Muscle of arm (tissue), 12 donors: ENCODE data around the gene CUBN. TPM values are rescaled to one million over a fixed set of nuclear protein-coding genes. Genes with fewer than 3 reads are reported as not detected.

Experiments
- DNase-seq: peaks from one replicate; pipeline ENCODE4 v3.0.0-alpha.2; 2013
- polyA plus RNA-seq, 12 donors: library from polyadenylated mRNA; unstranded; fragments of 120-200 nt; gene quantifications; one replicate each; pipeline ENCODE4 v1.2.1, GENCODE V29; 2013; ENCODE audit not compliant: insufficient read length in 12 of 12

The CUBN gene
- polyA plus RNA-seq, 12 donors, result 1.6 to 15.6 (median 2.7) TPM; not detected in 1

- no peak for DNase-seq
Measured at GRCh38 chr10:16822726-16823360, 306.8 kb downstream of the CUBN start.

GRCh38 chr10:16822027-16822426 is 307.6 kb downstream of the CUBN start:
- no peak for DNase-seq

DNA sequence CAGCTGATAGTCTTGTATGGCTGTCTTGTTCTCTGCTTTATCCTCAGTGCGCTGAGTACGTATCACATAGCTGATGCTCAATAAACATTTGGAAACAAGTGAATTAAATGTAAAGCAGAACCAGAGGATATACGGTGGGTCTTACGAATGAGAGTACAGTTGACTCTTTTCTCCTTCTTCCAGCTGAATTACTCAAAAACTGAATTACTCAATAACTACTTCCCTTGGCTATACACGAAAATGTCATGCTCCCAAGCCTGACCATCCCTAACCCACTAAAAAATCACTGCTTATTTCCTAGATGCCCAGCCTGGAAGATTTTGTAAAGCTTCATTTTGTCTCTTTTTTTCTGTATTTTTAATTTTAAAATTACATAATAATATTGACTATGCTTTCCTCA is 309.2 kb downstream of the CUBN start:
- DNase-seq, result no peak

- no peak for DNase-seq
Measured at GRCh38 chr10:16820018-16820417, 309.6 kb downstream of the CUBN start.

DNA sequence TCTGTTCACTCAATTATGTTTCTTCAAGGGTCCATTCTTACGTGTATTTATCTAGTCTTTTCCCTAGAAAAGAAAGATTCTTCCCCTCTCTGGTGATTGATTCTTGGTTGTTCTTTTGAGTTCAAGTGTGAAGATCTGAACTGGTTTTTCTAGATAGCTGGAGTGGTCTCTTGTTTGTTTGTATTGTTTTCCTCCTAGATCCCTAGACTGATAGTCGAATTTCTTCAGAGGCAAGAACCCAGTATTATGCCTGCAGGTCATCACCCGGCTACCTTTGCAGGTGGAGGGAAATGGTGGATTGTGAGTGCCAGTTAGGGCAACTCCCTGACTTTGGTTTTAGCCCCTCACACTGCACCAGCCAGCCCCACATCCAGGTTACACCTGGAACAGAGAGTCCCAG is 310.2 kb downstream of the CUBN start:
- DNase-seq, result no peak

DNA sequence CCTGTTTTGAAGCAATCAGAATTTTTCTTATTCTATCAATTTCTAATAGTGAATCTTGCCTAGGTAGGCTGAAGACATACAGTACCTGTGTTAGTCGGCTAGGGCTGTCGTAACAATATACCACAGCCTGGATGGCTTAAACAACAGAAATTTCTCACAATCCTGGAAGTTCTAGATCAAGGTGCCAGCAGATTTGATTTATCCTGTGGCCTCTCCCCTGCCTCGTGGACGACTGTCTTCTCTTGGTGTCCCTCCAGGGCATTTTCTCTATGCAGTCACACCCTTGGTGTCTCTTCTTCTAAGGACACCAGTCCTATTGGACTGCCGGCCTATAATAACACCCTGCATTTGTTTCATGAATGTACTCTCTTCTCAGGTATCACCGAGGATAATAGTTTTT is 310.6 kb downstream of the CUBN start:
- no peak for DNase-seq

DNA sequence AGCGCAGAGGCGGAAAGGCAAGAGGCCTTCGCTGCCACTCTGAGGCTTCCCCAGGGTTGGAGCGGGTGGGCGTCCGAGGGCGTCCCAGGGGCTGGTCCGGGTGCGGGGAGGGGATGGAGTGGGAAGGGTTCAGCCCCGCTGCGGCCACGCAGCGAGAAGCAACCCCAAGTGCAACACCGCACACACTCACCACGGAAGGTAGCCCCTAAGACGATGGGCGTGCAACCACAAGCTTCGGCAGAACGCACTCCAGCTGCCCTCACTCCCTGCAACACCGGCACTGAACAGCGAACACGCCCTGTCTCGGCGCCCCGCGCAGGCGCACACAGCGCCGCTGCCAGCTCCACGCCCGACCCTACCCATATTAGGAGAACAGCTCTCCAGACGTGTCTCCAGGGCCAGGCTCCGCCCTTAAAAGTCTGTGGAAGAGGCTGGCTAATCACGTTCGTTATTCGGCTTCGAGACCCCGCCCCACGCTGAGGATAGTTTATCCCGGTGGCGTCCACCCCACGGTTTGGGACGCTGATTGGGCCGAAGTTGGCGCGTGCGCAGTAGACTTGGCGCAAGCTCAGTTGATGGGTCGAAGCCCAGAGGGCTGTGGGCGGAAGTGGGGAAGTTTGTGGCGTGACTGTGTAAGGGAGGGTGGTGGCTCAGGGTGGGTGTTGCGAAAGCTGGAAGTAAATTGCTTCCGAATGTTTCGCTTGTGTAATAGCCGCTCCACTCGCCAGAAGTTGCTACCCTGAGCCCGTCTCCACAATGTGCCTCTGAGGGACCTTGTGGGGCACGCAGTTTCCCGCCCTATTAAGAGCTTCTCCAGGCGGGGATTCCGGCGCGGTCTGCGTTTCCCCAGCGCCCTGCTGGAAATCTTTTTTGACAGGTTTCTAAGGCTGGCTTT is 312.2 kb downstream of the CUBN start, which contains the start of gene RSU1:
Gene RSU1 (minus strand): TSS at position 300 of the 895 bp plus-strand sequence. CDS start 343 bp downstream, outside the sequence.
- DNase-seq, result peak; percentile 100

DNA sequence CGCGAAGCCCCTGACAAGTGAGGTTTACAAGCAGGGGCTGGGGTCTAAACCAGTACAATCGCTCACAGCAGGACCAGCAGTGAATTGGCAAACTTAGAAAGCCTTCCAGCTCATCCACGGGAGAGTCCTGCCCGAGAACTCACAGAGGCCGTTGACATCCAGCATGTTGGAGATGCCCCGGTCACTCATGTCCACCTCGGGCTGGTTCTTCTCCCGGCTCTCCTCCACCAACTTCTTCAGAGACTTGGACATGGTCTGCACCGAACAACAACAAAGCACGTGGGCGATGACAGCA is 312.8 kb downstream of the CUBN start:
- no peak for DNase-seq

DNA sequence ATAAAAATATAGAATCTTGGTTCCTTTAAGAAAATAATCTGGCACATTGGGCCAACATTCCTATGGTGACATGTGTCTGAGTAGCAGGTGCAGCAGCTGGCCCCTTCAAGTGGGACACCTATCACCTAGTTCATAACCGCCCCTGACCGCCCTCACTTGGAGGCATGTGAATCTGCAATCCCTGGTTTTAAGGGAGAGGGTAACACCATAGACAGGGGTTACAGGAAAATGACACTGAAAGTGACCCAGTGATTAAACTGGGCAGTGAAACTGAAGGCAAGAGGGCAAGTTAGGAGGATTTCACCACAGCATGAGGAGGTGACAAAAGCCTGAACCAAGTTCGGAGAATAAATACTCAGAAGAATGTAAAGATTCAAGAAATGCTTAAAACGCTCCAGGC is 313.4 kb downstream of the CUBN start:
- DNase-seq, result no peak

DNA sequence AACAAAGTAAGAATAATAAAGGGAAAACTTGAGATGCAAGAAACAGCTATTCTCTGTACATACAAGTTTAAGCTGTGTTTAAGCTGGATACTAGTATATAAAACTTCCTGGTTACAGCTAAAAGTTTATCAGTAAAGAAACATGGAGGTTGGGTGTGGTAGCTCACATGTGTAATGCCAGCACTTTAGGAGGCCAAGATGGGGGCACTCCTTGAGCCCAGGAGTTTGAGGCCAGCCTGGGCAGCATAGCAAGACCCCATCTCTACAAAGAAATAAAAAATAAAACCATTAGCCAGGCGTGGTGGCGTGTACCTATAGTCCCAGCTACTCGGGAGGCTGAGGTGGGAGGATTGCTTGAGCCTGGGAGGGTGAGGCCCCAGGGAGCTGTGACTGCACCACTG is 315.6 kb downstream of the CUBN start:
- no peak for DNase-seq

- DNase-seq, result no peak
Measured at GRCh38 chr10:16812676-16813075, 316.9 kb downstream of the CUBN start.

GRCh38 chr10:16811765-16812164 is 317.8 kb downstream of the CUBN start:
- DNase-seq, result no peak

GRCh38 chr10:16811292-16811691 is 318.3 kb downstream of the CUBN start:
- DNase-seq, result no peak

- DNase-seq, result no peak
Measured at GRCh38 chr10:16809074-16809718, 320.4 kb downstream of the CUBN start.

- no peak for DNase-seq
Measured at GRCh38 chr10:16804123-16804522, 325.5 kb downstream of the CUBN start.

- DNase-seq, result no peak
Measured at GRCh38 chr10:16803464-16803863, 326.1 kb downstream of the CUBN start.

- no peak for DNase-seq
Measured at GRCh38 chr10:16799621-16800020, 330.0 kb downstream of the CUBN start.

DNA sequence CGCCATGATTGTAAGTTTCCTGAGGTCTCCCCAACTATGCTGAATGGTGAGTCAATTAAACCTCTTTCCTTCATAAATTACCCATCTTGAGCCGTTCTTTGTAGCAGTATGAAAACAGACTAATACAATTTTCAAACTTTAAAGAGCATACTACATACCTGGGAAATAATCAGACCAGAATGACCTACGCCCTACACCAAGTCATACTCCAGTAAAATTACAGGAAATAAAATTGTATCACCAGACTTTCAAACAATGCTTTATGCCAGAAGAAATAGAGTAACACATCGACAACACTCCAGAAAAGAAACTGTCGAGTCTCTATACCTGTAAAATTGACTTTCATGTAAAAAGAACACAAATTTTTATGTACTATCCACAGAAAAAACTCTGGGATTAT is 331.0 kb downstream of the CUBN start:
- DNase-seq, result no peak

DNA sequence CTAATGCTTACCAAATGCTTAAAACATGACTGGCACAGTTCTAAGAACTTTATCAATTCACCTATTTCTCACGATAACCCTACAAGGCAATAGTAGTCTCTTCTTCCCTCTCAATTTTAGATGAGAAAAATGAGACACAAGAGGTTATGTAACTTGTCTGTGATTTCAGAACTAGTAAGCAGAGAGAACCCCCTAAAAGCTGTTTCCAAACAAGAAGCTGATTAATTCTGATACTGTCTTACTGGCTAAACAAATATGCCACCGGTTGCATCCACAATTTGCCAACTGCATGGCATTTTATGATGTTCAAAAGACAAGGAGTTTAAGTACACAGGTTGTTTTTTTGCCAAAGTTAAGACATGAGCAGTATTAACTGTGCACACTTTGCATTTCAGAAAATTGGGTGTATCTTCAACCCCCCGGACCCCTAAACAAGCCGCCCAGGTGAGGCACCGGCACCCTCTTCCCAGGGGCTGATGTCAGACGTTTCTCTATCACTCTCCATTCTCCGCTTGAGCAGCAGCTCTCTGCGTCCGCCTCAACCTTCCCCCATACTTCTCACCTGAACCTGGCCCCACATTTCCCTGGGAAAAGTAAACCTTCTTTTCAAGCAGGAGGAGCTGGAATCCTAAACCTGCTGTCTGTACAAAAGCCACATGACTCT is 334.1 kb downstream of the CUBN start:
- no peak for DNase-seq

GRCh38 chr10:16794005-16794404 is 335.6 kb downstream of the CUBN start:
- no peak for DNase-seq

- DNase-seq, result no peak
Measured at GRCh38 chr10:16792675-16793074, 336.9 kb downstream of the CUBN start.

GRCh38 chr10:16789765-16790164 is 339.8 kb downstream of the CUBN start:
- no peak for DNase-seq
